K562 (cell line): Measurements from ENCODE around the gene NOL12. TPM values are rescaled to one million over a fixed set of nuclear protein-coding genes. Genes with fewer than 3 reads are reported as not detected.
A peak's percentile ranks its signal among the peaks of the same experiment; 100 is the strongest.

Source experiments
- ATF1 ChIP-seq, 2 experiments: fragments of 450-650 bp in 1 of 2; IDR thresholded peaks; 2 replicates each; pipeline ENCODE4 v1.6.1; 2016; ENCODE audit warnings: missing compliant biosample characterization in 1 of 2, missing genetic modification characterization in 1 of 2
- ELF2 ChIP-seq: fragments of 250-450 bp; sonication (Bioruptor Pico); IDR thresholded peaks from 2 replicates; pipeline ENCODE4 v1.5.0; 2021; ENCODE audit warnings: mild to moderate bottlenecking
- FIP1L1 ChIP-seq: fragments of 200-400 bp; formaldehyde crosslinking; IDR thresholded peaks from 2 replicates; pipeline ENCODE4 v1.6.1; 2018; ENCODE audit warnings: mild to moderate bottlenecking, low read depth, low read length; ENCODE audit not compliant: poor library complexity, severe bottlenecking
- HNRNPK ChIP-seq: fragments of 200-400 bp; formaldehyde crosslinking; IDR thresholded peaks from one replicate; pipeline ENCODE4 v1.6.1; 2018; ENCODE audit warnings: mild to moderate bottlenecking, low read depth, low read length; ENCODE audit not compliant: poor library complexity, severe bottlenecking
- KLF1 ChIP-seq: fragments of 450-650 bp; IDR thresholded peaks from 2 replicates; pipeline ENCODE4 v1.6.1; 2016; ENCODE audit warnings: missing genetic modification characterization, missing compliant biosample characterization
- KLF10 ChIP-seq: fragments of 250-450 bp; sonication (Bioruptor Pico); IDR thresholded peaks from 2 replicates; pipeline ENCODE4 v1.6.1; 2021; ENCODE audit warnings: matching md5 sums
- NELFE ChIP-seq: IDR thresholded peaks from 2 replicates; pipeline ENCODE4 v1.6.1; 2011; ENCODE audit warnings: mild to moderate bottlenecking; ENCODE audit not compliant: insufficient read depth, insufficient read length
- NONO ChIP-seq, 2 experiments: fragments of 200-400 bp in 1 of 2; fragments of 450-650 bp in 1 of 2; formaldehyde crosslinking in 1 of 2; IDR thresholded peaks; 2 replicates each; pipeline ENCODE4 v1.6.1; 2017; ENCODE audit warnings: low read depth in 2 of 2, mild to moderate bottlenecking in 2 of 2, moderate library complexity in 2 of 2, low read length in 1 of 2
- POLR2AphosphoS5 ChIP-seq: IDR thresholded peaks from 2 replicates; pipeline ENCODE4 v1.6.1; 2011; ENCODE audit warnings: mild to moderate bottlenecking, low read depth, low read length, moderate library complexity; ENCODE audit not compliant: control insufficient read depth, insufficient read depth
- SMAD4 ChIP-seq: fragments of 250-450 bp; sonication (Bioruptor Pico); conservative IDR thresholded peaks from 2 replicates; pipeline ENCODE4 v1.8.0; 2021; ENCODE audit warnings: inconsistent platforms, mild to moderate bottlenecking, moderate library complexity
- SPI1 ChIP-seq: IDR thresholded peaks from 2 replicates; pipeline ENCODE4 v1.6.1; 2011; ENCODE audit warnings: low read depth, low read length, control low read depth, borderline replicate concordance
- TBL1XR1 ChIP-seq, 2 experiments: IDR thresholded peaks; 2 replicates each; pipeline ENCODE4 v1.6.1; 2012; ENCODE audit warnings: improper control_type of control experiment in 2 of 2, low read length in 2 of 2, mild to moderate bottlenecking in 1 of 2
- XRCC3 ChIP-seq: fragments of 450-650 bp; IDR thresholded peaks from 2 replicates; pipeline ENCODE4 v1.6.1; 2017; ENCODE audit warnings: mild to moderate bottlenecking, moderate library complexity
- XRCC5 ChIP-seq: fragments of 200-400 bp; formaldehyde crosslinking; IDR thresholded peaks from 2 replicates; pipeline ENCODE4 v1.6.1; 2017; ENCODE audit warnings: low read depth, mild to moderate bottlenecking, low read length
- ZNF766 ChIP-seq: fragments of 200-800 bp; sonication (Bioruptor generic); conservative IDR thresholded peaks from 2 replicates; pipeline ENCODE4 v1.6.1; 2016; ENCODE audit warnings: missing genetic modification characterization, missing compliant biosample characterization
- polyA plus RNA-seq, 8 experiments: library from polyadenylated mRNA; depleted of rRNA in 4 of 8; stranded (reverse) in 5 of 8; unstranded in 3 of 8; fragments of >200 nt; fragmentation: Nextera tagmentation in 2 of 8; fragmentation: Illumina TruSeq in 1 of 8; extraction: Ambion mirVana in 2 of 8; extraction: Trizol in 1 of 8; gene quantifications; 2 replicates each; pipeline versions ENCODE4 v1.2.1 to v1.2.3, GENCODE V29; 2011 to 2014; ENCODE audit warnings: inconsistent platforms in 1 of 8, missing spikeins in 1 of 8
- total RNA-seq, 7 experiments: library from RNA; depleted of rRNA in 6 of 7; stranded (reverse); fragments of >200 nt in 6 of 7; fragmentation: Illumina TruSeq in 2 of 7; extraction: Trizol in 2 of 7; gene quantifications; 2 replicates each; pipeline versions ENCODE4 v1.2.1 to v1.2.3, GENCODE V29; 2011 to 2021; ENCODE audit warnings: low replicate concordance in 1 of 7
- TF ChIP-seq, protein P1 (sequence below), 2 experiments: fragments of 450-650 bp in 1 of 2; sonication (generic) in 1 of 2; formaldehyde crosslinking in 1 of 2; IDR thresholded peaks; 2 replicates each; pipeline versions ENCODE4 v1.7.1 to v1.9.0; 2016 to 2022; ENCODE audit warnings: inconsistent platforms in 1 of 2, mild to moderate bottlenecking in 1 of 2, missing genetic modification reagents in 1 of 2
- TF ChIP-seq, protein P2 (sequence below): IDR thresholded peaks from 2 replicates; pipeline ENCODE4 v1.6.1; 2016; ENCODE audit warnings: missing genetic modification characterization, missing compliant biosample characterization

NOL12 gene
- total and polyA plus RNA-seq, 9 of the 15 experiments (the other 6 are each of a cell fraction or from before 2014, with no cell fraction given) = 2.8 to 40.9 (median 28.5) TPM

DNA sequence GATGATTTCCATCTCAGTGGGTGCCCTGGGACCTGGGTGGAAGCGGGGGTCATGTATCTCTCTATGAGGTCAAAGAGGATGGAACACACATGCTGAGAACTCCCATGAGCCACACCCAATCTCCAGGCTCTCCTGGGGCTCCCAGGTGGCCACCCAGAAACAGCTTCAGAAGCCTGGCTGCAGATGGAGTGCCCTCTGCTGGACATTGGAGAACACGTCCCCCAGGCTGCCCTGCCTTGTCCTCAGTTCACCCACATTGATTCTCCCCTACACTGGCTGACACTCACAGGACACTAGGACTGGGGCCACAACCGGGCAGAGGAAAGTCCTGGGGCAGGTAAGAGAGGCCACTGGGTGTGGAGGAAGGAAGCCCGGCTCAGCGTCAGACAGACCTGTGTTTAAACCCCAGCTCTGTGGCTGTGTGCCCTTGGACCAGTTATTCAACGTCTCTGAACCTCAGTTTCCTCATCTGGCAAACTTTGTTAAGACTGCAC is 4.5 kb upstream of the NOL12 start (continued):
- no peak for TF ChIP-seq NONO (IDR thresholded peaks at IDR 0.05; ENCODE audit: low read depth in 2 of 2, low read length in 1 of 2)
- no peak for TF ChIP-seq KLF1 (tag)
- TF ChIP-seq XRCC3 = no peak
- no peak for TF ChIP-seq ZNF766 (CRISPR knock-in tag)
- TF ChIP-seq NELFE = no peak
- TF ChIP-seq ATF1 (CRISPR knock-in tag; IDR thresholded peaks at IDR 0.05) = no peak
- TF ChIP-seq ATF1 (tag; IDR thresholded peaks at IDR 0.05) = no peak
- TF ChIP-seq, protein P1, sequence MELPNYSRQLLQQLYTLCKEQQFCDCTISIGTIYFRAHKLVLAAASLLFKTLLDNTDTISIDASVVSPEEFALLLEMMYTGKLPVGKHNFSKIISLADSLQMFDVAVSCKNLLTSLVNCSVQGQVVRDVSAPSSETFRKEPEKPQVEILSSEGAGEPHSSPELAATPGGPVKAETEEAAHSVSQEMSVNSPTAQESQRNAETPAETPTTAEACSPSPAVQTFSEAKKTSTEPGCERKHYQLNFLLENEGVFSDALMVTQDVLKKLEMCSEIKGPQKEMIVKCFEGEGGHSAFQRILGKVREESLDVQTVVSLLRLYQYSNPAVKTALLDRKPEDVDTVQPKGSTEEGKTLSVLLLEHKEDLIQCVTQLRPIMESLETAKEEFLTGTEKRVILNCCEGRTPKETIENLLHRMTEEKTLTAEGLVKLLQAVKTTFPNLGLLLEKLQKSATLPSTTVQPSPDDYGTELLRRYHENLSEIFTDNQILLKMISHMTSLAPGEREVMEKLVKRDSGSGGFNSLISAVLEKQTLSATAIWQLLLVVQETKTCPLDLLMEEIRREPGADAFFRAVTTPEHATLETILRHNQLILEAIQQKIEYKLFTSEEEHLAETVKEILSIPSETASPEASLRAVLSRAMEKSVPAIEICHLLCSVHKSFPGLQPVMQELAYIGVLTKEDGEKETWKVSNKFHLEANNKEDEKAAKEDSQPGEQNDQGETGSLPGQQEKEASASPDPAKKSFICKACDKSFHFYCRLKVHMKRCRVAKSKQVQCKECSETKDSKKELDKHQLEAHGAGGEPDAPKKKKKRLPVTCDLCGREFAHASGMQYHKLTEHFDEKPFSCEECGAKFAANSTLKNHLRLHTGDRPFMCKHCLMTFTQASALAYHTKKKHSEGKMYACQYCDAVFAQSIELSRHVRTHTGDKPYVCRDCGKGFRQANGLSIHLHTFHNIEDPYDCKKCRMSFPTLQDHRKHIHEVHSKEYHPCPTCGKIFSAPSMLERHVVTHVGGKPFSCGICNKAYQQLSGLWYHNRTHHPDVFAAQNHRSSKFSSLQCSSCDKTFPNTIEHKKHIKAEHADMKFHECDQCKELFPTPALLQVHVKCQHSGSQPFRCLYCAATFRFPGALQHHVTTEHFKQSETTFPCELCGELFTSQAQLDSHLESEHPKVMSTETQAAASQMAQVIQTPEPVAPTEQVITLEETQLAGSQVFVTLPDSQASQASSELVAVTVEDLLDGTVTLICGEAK (IDR thresholded peaks at IDR 0.05) = no peak
- TF ChIP-seq, protein P1 (CRISPR knock-in tag; IDR thresholded peaks at IDR 0.05) = no peak
- TF ChIP-seq, protein P2, sequence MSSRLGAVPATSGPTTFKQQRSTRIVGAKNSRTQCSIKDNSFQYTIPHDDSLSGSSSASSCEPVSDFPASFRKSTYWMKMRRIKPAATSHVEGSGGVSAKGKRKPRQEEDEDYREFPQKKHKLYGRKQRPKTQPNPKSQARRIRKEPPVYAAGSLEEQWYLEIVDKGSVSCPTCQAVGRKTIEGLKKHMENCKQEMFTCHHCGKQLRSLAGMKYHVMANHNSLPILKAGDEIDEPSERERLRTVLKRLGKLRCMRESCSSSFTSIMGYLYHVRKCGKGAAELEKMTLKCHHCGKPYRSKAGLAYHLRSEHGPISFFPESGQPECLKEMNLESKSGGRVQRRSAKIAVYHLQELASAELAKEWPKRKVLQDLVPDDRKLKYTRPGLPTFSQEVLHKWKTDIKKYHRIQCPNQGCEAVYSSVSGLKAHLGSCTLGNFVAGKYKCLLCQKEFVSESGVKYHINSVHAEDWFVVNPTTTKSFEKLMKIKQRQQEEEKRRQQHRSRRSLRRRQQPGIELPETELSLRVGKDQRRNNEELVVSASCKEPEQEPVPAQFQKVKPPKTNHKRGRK (tag) = no peak
- no peak for TF ChIP-seq SPI1
- TF ChIP-seq TBL1XR1 (IDR thresholded peaks at IDR 0.05; ENCODE audit: low read length in 2 of 2) = no peak
- TF ChIP-seq FIP1L1 = no peak
- no peak for TF ChIP-seq HNRNPK
- no peak for TF ChIP-seq ELF2 (CRISPR knock-in tag)
- no peak for TF ChIP-seq KLF10 (CRISPR knock-in tag)
- no peak for TF ChIP-seq POLR2AphosphoS5
- TF ChIP-seq XRCC5 = 0 out of 2 replicates have a peak, but pooled peaks have one; percentile 30
- TF ChIP-seq SMAD4 (CRISPR knock-in tag) = 0 out of 2 replicates have a peak, but pooled peaks have one; percentile 19
